NT2/D1 (cell line): ENCODE measurements around the gene PAPSS2.

ENCODE experiments used
- SUZ12 ChIP-seq: IDR thresholded peaks from 2 replicates; pipeline ENCODE4 v1.6.1; 2011; ENCODE audit not compliant: insufficient read length, insufficient read depth; ENCODE audit errors: extremely low read depth
- YY1 ChIP-seq: IDR thresholded peaks from 2 replicates; pipeline ENCODE4 v1.6.1; 2011; ENCODE audit not compliant: insufficient read length, insufficient read depth
- ZNF274 ChIP-seq: IDR thresholded peaks from 2 replicates; pipeline ENCODE4 v1.6.1; 2011; ENCODE audit warnings: mild to moderate bottlenecking, low read depth, low read length

DNA sequence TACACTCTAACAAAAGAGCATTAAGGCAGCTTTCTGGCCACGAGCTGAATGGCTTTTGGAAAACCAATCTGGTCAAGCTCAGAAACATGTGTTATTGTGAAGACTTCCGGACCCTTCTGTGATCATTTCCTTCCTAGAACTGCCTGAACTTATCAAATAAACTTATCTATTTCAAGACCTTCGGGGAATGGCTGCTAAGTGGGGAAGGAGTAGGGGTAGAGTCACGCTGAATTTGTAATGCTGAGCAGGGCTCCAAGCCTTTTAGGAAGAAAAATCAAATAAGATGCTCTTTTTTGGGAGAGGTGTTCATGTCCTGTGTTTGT is 56.6 kb downstream of the PAPSS2 start:
- TF ChIP-seq YY1 (no peak), ZNF274 (no peak), SUZ12 (no peak)
